ENCODE data around the gene BORCS6.

GRCh38 chr17:8145811-8146210, 44.2 kb downstream of the BORCS6 start:
- TF ChIP-seq EZH2phosphoT487 (IDR thresholded peaks at IDR 0.05), result no peak
- no peak for TF ChIP-seq CTCF (IDR thresholded peaks at IDR 0.05)
- TF ChIP-seq EZH2 (IDR thresholded peaks at IDR 0.05), result no peak

Measured in neural progenitor cell (in vitro differentiated cells).